Measurements from ENCODE around the gene NLN.

DNA sequence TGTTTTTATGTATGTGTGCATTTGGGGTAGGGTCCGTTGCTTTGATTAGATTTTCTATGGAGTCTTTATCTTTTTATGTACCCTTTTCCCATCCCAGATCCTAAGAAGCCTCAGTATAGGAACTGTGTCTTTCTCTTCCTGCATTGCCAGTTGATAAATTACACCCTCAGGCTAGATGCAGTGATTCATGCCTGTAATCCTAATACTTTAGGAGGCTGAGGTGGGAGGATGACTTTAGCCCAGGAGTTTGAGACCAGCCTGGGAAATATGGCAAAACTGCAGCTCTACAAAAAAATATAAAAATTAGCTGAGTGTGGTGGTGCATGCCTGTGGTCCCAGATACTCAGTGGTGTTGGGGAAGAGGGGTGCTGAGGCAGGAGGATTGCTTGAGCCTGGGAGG lies 40.2 kb downstream of the NLN start:
- TF ChIP-seq GATA2 (IDR thresholded peaks at IDR 0.05; ENCODE audit: low read depth, low read length): no peak
- TF ChIP-seq GATA3 (IDR thresholded peaks at IDR 0.05; ENCODE audit: low read depth, low read length): no peak
